ENCODE data around the gene MRPL52.
A peak's percentile ranks its signal among the peaks of the same experiment; 100 is the strongest.

The MRPL52 gene

DNA sequence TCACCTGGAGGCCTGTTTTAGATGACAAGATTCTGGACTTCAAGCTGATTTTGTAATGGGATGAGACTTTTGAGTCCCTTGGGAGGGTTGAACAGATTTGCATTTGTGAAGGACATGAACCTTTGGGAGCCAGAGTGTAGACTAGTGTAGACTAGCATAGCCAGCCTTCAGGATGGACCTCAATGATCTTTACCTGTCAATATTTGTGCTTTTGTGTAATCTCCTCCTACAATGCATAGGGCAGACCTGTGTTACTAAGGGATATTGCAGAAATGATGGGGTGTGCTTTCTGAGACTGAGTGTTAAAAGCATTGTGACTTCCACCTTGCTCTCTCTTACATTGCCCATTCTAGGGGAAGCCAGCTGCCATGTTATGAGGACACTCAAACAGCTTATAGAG, 32.0 kb downstream of the MRPL52 start:
- no peak for DNase-seq
- Histone ChIP-seq H3K27me3 (ENCODE audit: insufficient read depth, low read depth, severe bottlenecking) (no peaks in the 10 kb centered on the region), H3K9me3 (ENCODE audit: severe bottlenecking) (no peaks in the 10 kb centered on the region), H3K4me3 (ENCODE audit: low read depth, low read length) (no peak overlapping the region), H3K36me3 (no peaks in the 10 kb centered on the region), H3K27ac (no peak overlapping the region)
- TF ChIP-seq CTCF (IDR thresholded peaks at IDR 0.05; ENCODE audit: low read depth, low read length), result no peak

DNA sequence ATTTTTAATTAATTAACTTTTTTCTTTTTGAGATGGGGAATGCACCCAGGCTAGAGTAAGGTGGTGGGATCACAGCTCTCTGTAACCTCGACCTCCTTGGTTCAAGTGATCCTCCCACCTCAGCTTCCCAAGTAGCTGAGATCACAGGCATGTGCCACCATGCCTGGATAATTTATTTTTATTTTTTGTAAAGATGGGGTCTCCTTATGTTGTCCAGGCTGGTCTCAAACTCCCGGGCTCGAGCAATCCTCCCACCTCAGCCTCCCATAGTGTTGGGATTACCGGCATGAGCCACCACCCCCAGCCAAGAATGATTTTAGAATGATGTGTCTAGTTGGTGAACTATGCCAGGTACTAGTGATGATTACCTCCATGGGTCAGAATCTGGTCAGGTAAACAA, 35.3 kb downstream of the MRPL52 start:
- no peak for TF ChIP-seq CTCF (IDR thresholded peaks at IDR 0.05; ENCODE audit: low read depth, low read length)
- Histone ChIP-seq H3K27ac (no peak overlapping the region), H3K36me3 (no peaks in the 10 kb centered on the region), H3K9me3 (ENCODE audit: severe bottlenecking) (no peaks in the 10 kb centered on the region), H3K27me3 (ENCODE audit: insufficient read depth, low read depth, severe bottlenecking) (no peaks in the 10 kb centered on the region), H3K4me3 (ENCODE audit: low read depth, low read length) (no peak overlapping the region)
- no peak for DNase-seq

GRCh38 chr14:22865424-22866405, 36.0 kb downstream of the MRPL52 start:
- Histone ChIP-seq H3K9me3 (ENCODE audit: severe bottlenecking) (no peaks in the 10 kb centered on the region), H3K36me3 (no peaks in the 10 kb centered on the region), H3K4me3 (ENCODE audit: low read depth, low read length) (no peak overlapping the region), H3K27ac (no peak overlapping the region), H3K27me3 (ENCODE audit: insufficient read depth, low read depth, severe bottlenecking) (no peaks in the 10 kb centered on the region)
- no peak for DNase-seq
- TF ChIP-seq CTCF (IDR thresholded peaks at IDR 0.05; ENCODE audit: low read depth, low read length), result peak; percentile 38

DNA sequence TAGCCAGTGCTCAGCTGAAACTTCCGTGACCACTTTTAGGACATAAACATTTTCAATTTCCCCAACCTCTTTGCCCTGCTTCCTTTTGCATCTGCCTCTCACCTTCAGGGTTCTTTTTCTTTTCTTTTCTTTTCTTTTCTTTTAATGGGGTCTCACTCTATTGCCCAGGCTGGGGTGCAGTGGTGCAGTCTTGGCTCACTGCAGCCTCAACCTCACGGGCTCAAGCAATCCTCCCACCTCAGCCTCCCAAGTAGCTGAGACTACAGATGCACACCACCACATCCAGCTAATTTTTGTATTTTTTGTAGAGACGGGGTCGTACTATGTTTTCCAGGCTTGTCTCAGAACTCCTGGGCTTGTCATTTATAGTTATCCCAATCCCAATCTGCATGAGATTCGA, 37.2 kb downstream of the MRPL52 start:
- no peaks in the 10 kb centered on the region for H3K9me3 ChIP-seq (ENCODE audit: severe bottlenecking)
- H3K27ac ChIP-seq, result no peak overlapping the region
- no peaks in the 10 kb centered on the region for H3K27me3 ChIP-seq (ENCODE audit: insufficient read depth, low read depth, severe bottlenecking)
- H3K36me3 ChIP-seq, result no peaks in the 10 kb centered on the region
- no peak overlapping the region for H3K4me3 ChIP-seq (ENCODE audit: low read depth, low read length)
- no peak for DNase-seq
- TF ChIP-seq CTCF (IDR thresholded peaks at IDR 0.05; ENCODE audit: low read depth, low read length), result no peak

GRCh38 chr14:22870811-22871223, 41.1 kb downstream of the MRPL52 start:
- no peaks in the 10 kb centered on the region; the same call in 1 of the 2 replicates for H3K36me3 ChIP-seq

More at GRCh38 chr14:22870811-22871223, 41.1 kb downstream of the MRPL52 start:
- no peak for DNase-seq
- Histone ChIP-seq H3K9me3 (ENCODE audit: severe bottlenecking) (no peaks in the 10 kb centered on the region), H3K27me3 (ENCODE audit: insufficient read depth, low read depth, severe bottlenecking) (no peaks in the 10 kb centered on the region), H3K4me3 (ENCODE audit: low read depth, low read length) (peak overlapping the region; percentile 71), H3K27ac (peak overlapping the region; percentile 78)
- no peak for TF ChIP-seq CTCF (IDR thresholded peaks at IDR 0.05; ENCODE audit: low read depth, low read length)
